OCI-LY3 (cell line): ENCODE results near the gene PFKFB3.

Source experiments
- CTCF ChIP-seq: fragments of 200-600, 300-600 bp; sonication (generic); IDR thresholded peaks from 2 replicates; pipeline ENCODE4 v1.5.1; 2014; ENCODE audit warnings: antibody characterized with exemption, low read length, low read depth
- EZH2phosphoT487 ChIP-seq: fragments of 200-600 bp; shearing (Covaris generic); IDR thresholded peaks from 2 replicates; pipeline ENCODE4 v1.6.1; 2018; ENCODE audit warnings: antibody characterized with exemption, mixed run types, low read depth

GRCh38 chr10:6197321-6197720 lies 5.4 kb upstream of the PFKFB3 start:
- no peak for TF ChIP-seq CTCF
- TF ChIP-seq EZH2phosphoT487, result no peak
